Neutrophil (primary cell): Measurements from ENCODE around the gene SQSTM1.

Experiments used
- H3K27ac ChIP-seq: fragments of 200-600 bp; sonication (generic); 2 replicates; pipeline ENCODE4 v1.5.1; 2016; ENCODE audit warnings: mild to moderate bottlenecking, moderate library complexity
- H3K27me3 ChIP-seq: fragments of 200-600 bp; sonication (generic); 2 replicates; pipeline ENCODE4 v1.6.0; 2016; ENCODE audit warnings: mild to moderate bottlenecking
- H3K36me3 ChIP-seq: fragments of 200-600 bp; sonication (generic); 2 replicates; pipeline ENCODE4 v1.5.1; 2017
- H3K4me1 ChIP-seq, 2 experiments: fragments of 200-600 bp in 1 of 2; sonication (generic) in 1 of 2; 1 replicate in 1 of 2; 2 replicates in 1 of 2; pipeline versions ENCODE4 v1.5.1 to v1.6.1; 2013 to 2016; ENCODE audit warnings: low read depth in 1 of 2, low read length in 1 of 2, mild to moderate bottlenecking in 1 of 2, moderate library complexity in 1 of 2; ENCODE audit not compliant: control insufficient read depth in 1 of 2, insufficient read depth in 1 of 2
- H3K4me3 ChIP-seq, 2 experiments: fragments of 200-600 bp in 1 of 2; sonication (generic) in 1 of 2; 1 replicate in 1 of 2; 2 replicates in 1 of 2; pipeline ENCODE4 v1.5.1; 2013 to 2016; ENCODE audit warnings: low read depth in 1 of 2, low read length in 1 of 2, mild to moderate bottlenecking in 1 of 2, moderate library complexity in 1 of 2
- H3K9me3 ChIP-seq: fragments of 200-600 bp; sonication (generic); 2 replicates; pipeline ENCODE4 v1.5.1; 2016
- CTCF ChIP-seq: fragments of 200-600 bp; sonication (generic); IDR thresholded peaks from 2 replicates; pipeline ENCODE4 v1.5.1; 2016; ENCODE audit warnings: antibody characterized with exemption

SQSTM1 gene

DNA sequence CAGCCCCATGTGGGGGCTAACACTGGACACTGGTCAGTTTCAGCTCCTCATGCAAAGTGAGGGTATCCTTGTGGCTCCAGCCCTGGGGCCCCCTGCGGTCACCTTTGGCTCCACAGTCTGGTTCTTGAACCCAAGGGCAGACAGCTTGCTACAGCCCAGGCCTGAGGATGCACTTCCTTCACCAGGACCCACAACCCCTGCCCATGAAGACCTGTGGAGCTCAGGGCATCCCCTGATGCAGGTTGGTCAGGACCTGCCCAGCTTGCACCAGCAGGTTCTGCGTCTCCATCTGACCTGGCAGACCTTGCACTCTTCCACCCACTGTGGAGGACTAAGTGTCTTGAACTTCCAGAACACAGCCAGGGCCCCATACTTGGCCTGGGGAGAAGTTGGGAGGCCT lies 41.6 kb downstream of the SQSTM1 start:
- Histone ChIP-seq H3K4me1 (peaks cover 10 to 16% of the 10 kb centered on the region in 2 experiments), H3K9me3 (no peaks in the 10 kb centered on the region), H3K27me3 (peaks cover 4% of the 10 kb centered on the region), H3K27ac (no peak overlapping the region), H3K36me3 (peaks cover 49% of the 10 kb centered on the region), H3K4me3 (no peak overlapping the region)
- TF ChIP-seq CTCF, result no peak

- H3K27me3 ChIP-seq, result peaks cover 4% of the 10 kb centered on the region
- H3K36me3 ChIP-seq, result peaks cover 54% of the 10 kb centered on the region
- no peak overlapping the region for H3K27ac ChIP-seq
- peaks cover 10 to 14% of the 10 kb centered on the region in 2 experiments for H3K4me1 ChIP-seq
- TF ChIP-seq CTCF, result no peak
- no peaks in the 10 kb centered on the region for H3K9me3 ChIP-seq
- no peak overlapping the region for H3K4me3 ChIP-seq
Measured at GRCh38 chr5:179862891-179863290, 42.2 kb downstream of the SQSTM1 start.

GRCh38 chr5:179863449-179864085 lies 42.9 kb downstream of the SQSTM1 start:
- no peaks in the 10 kb centered on the region for H3K9me3 ChIP-seq
- no peak for TF ChIP-seq CTCF
- H3K4me1 ChIP-seq, result peaks cover 5 to 7% of the 10 kb centered on the region in 2 experiments
- peaks cover 60% of the 10 kb centered on the region for H3K36me3 ChIP-seq
- H3K4me3 ChIP-seq, result no peak overlapping the region
- no peak overlapping the region for H3K27ac ChIP-seq
- peaks cover 4% of the 10 kb centered on the region for H3K27me3 ChIP-seq

- H3K27me3 ChIP-seq, result peaks cover 1% of the 10 kb centered on the region
- H3K36me3 ChIP-seq, result peaks cover 71% of the 10 kb centered on the region
- no peaks in the 10 kb centered on the region for H3K9me3 ChIP-seq
- no peak for TF ChIP-seq CTCF
- no peaks in the 10 kb centered on the region for H3K4me1 ChIP-seq
- H3K4me3 ChIP-seq, result no peak overlapping the region
- no peak overlapping the region for H3K27ac ChIP-seq
Measured at GRCh38 chr5:179864686-179865085, 44.0 kb downstream of the SQSTM1 start.

- Histone ChIP-seq H3K27me3 (no peaks in the 10 kb centered on the region), H3K4me3 (no peak overlapping the region), H3K4me1 (no peaks in the 10 kb centered on the region), H3K9me3 (no peaks in the 10 kb centered on the region), H3K27ac (no peak overlapping the region), H3K36me3 (peaks cover 81% of the 10 kb centered on the region)
- no peak for TF ChIP-seq CTCF
Measured at GRCh38 chr5:179865491-179866240, 45.0 kb downstream of the SQSTM1 start.
